Dermis microvascular lymphatic vessel endothelial cell (primary cell): Measurements from ENCODE around the gene GREB1. TPM values are rescaled to one million over a fixed set of nuclear protein-coding genes. Genes with fewer than 3 reads are reported as not detected.
A peak's percentile ranks its signal among the peaks of the same experiment; 100 is the strongest.

Source experiments
- DNase-seq, 2 donors: peaks; one replicate each; pipeline versions ENCODE4 v3.0.0 to v3.0.0-alpha.2; 2010; ENCODE audit warnings: low read depth in 2 of 2
- total RNA-seq: library from RNA; depleted of rRNA; stranded (reverse); fragments of >200 nt; gene quantifications from 2 replicates; pipeline ENCODE4 v1.2.1, GENCODE V29; 2014

The GREB1 gene
- total RNA-seq, 1 donor from 2014 or later, result 0.26 TPM

DNA sequence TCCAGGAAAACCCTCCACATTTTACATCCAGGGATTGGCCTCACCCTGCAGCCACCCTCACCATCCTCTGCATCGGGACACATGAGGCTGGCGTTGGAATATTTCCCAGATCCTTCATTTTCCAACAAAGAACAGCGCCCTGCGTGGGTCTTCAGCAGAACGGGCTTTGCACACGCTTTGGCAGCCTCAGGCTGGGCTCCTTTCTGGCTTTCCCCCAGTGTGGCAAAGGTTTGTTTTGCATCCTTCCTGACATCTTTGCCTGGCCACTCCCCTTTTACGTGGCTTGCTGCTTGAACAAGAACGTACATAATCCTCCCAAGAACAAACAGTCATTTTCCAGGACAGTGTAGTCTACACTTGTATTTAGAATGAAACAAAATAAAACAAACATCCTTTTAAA, 25.6 kb upstream of the GREB1 start:
- no peak for DNase-seq

DNA sequence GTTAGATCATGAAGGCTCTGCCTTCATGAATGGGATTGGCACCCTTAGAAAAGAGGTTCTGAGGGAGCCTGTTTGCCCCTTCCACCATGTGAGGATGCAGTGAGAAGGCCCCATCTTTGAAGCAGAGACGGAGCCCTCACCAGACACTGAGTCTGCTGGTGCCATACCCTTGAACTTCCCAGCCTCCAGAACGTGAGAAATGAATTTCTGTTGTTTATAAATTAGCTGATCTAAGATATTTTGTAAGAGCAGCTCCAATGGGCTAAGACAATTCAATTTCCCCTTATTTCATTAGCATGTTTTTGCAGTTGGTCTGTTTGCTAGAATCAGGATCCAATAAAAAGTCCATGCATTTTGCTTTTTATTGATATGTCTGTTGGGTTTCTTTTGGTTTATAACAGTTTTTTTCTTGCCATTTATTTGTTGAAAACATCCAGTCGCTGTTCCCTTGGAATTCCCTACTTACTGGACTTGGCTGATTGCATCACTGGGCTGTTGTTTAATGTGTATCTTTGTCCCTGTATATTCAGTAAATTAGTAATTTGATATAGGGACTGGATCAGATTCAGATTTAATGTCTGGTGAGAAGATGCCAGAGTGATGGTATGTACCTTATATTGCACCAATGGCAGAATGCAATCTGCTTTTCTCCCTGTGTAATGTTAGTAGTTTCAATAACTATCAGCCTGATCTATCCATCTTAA, 24.0 kb upstream of the GREB1 start:
- no peak for DNase-seq

DNA sequence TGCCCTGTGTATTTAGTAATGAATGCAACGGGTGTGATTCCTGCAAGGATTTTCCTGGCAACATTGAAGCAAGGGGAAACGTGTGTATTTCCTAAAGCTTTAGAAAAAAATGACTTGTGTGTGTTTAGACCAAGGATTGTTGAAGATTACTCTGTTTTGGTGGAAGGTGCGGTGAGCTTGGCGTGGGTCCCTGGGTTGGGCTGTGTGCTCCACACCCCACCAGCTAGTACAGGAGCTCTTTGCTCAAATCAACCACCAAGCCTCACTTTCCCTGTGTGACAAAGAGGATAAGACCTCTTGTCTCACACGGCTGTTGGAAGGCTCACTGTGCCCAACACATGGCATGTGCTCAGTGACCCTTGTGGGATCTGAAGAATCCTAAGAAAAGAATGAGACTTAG, 21.4 kb upstream of the GREB1 start:
- no peak for DNase-seq

GRCh38 chr2:11513319-11513718, 20.5 kb upstream of the GREB1 start:
- DNase-seq, result no peak

GRCh38 chr2:11514081-11514730, 19.6 kb upstream of the GREB1 start:
- DNase-seq, result peak in 1 of 2 donors; percentile 14

- DNase-seq, result no peak
Measured at GRCh38 chr2:11514904-11515303, 18.9 kb upstream of the GREB1 start.

- DNase-seq, result no peak
Measured at GRCh38 chr2:11515490-11515981, 18.3 kb upstream of the GREB1 start.

DNA sequence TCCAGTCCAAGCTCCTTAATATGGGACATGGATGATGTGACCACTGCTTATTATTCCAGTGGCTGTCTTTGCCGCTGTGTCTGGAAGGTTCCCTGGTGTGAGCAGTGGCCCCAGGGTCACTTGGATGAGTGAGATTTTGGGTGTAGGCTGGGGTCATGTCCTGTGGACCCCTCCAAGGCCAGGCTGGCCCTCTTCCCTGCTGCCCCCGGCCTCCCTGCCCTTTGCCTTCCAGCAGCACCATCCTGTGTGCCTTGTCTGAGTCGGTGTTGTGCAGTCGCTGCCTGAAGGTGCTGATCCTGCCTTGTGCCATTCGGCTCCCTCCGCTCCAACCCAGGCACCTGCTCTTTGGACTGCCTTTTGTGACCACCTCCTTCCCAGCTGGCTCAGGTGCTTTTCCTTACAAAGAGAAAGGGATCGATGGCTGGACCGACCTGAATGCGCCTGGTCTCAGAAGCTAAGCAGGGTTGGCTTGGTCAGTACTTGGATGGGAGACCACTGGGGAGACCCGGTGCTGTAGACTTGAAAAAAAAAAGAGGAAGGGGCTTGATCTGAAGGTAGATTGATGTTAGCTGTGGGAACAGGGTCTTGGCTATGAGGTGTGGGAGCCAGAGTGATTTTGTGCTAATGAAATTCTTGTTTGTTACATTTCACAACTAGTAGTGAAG, 16.7 kb upstream of the GREB1 start:
- DNase-seq, result no peak

DNA sequence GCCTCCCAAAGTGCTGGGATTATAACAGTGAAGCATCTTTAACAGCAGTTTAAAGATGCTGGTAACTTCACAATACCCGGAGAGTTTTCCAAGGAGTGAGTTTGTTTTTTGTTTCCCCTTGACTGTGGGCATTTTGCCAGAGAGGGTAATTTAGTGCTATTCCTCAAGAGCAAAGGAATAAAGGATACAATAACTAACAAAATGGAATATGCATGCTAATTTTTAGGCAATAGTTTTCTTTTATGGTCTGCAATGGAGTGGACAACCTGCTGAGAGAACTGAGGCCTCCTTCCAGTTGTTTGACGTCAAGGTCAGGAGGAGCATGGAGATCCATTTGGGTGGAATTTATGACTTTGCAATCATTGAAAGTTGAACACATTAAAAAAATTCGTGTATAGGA, 15.9 kb upstream of the GREB1 start:
- DNase-seq, result no peak

DNA sequence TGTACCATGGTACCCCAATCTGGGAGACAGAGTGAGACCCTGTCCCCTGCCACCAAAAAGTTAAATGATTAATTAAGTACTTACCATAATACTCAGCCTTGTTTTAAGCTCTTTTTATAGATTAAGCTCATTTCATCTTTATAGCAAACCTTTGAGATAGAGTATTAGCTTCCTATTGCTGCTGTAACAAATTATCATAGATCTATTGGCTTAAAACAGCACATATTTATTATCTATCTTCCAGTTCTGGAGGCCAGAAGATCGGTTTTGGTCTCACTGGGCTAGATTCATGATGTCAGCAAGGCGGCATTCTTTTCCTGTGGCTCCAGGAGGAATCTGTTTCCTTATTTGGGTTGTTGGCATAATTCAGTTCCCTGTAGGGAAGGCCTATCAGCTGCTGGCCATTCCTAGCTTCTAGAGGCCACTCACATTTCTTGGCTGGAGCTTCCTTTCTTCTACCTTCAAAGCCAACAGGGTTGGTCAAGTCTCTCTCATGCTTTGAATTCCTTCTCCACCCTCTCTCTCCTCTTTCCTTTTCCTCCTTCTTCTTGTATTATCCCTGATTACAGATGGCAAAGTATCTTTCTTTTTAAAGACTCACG, 13.7 kb upstream of the GREB1 start:
- no peak for DNase-seq

- DNase-seq, result no peak
Measured at GRCh38 chr2:11521775-11522174, 12.1 kb upstream of the GREB1 start.

- DNase-seq, result no peak
Measured at GRCh38 chr2:11524470-11524869, 9.4 kb upstream of the GREB1 start.

DNA sequence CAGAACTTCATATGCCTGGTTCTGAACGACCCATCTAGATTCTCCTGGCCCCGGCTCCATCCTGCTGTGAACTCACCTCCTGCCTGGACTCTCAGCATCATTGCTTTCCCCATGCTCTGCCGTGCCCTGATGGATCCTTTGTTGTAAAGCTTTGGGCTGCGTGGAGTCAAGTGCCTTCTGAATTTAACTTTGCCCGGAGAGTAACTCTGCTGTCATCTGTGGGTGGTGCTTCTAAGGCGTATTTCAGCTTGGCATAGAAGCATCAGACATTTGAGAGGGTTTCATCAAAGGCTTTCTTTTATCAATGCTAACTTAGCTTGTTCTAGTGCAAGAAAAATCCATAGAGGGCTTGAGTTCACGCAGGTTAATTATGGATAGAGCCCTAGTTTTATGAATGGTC, 8.1 kb upstream of the GREB1 start:
- DNase-seq, result no peak

- no peak for DNase-seq
Measured at GRCh38 chr2:11527001-11527400, 6.8 kb upstream of the GREB1 start.

DNA sequence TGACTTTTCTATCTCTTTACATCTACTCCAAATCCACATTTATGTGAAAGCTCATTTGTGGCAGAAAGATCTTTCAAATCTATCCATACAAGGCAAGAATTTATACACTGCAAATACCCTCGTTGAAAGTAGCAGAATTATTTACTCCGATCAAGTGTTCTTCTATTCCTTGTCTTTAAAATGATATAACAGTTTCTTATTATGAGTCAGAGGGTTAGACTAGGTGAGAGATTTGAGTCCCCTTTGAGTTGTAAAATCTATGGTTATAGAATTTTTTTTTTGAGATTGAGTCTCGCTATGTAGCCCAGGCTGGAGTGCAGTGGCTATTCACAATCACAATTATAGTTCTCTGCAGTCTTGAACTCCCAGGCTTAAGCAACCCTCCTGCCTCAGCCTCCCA, 5.6 kb upstream of the GREB1 start:
- no peak for DNase-seq

DNA sequence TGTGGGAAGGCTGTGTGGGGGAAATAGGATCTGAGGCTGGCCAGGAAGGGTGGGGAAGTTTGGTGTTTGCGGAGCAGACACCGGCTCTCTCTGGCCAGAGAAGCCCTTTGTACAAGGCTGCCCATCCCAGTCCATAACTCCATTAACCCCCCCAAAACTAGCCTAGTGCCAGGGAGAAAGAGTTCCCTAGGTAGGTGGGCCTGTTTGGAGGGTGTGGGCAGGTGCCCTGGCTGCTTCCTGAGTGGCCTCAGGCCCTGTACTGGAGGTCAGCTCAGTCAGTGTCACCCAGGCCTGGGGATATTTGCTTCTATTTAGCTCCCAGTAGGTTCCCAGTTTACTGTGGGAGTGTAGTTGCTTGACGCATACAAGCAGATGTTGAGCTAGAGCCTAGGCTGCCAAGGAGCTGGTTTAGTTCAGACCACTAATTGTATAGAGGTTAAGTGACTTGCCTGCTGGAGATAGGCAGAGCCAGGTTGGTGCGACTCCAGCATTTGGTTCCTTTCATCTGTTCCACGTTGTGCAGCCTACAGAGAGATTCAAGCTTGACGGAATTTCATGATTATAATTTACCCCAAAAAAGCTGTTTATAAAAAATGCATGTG, 2.9 kb upstream of the GREB1 start:
- DNase-seq, result no peak

GRCh38 chr2:11532416-11533055, 1.3 kb upstream of the GREB1 start:
- no peak for DNase-seq

DNA sequence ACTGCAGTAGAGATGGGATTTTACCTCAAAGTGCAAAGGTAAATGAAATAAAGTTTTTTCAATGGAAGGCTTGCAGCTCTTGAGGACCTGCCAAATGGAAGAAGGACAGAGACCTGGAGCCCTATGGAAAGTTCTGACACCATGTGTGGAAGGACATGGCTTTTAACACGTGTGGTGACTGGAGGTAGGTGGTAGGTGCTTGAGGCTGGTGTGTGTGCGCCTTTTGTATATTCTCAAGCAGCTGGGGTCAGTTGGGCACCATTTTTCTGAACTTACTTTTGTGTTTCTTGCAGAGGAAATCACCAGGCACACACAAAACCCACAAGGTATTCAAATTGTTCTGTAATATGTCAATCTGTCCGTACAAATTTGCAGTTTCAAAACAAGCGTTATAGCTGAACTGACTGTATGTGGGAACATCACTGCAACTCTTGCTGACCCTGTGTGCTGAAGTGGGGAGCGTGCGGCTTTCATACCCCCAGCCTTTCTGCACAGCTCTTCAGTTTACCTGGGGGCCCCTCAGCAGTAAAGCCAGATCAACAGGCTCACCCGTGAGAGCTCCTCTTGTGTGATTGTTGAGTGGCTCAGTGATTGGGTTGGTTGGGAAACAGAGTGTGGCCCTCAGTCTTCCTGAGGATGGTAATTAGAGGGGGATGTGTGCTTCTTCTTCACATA, 363 bp downstream of the GREB1 start:
- DNase-seq, result no peak

GRCh38 chr2:11534746-11535484, 1.1 kb downstream of the GREB1 start:
- DNase-seq, result no peak

DNA sequence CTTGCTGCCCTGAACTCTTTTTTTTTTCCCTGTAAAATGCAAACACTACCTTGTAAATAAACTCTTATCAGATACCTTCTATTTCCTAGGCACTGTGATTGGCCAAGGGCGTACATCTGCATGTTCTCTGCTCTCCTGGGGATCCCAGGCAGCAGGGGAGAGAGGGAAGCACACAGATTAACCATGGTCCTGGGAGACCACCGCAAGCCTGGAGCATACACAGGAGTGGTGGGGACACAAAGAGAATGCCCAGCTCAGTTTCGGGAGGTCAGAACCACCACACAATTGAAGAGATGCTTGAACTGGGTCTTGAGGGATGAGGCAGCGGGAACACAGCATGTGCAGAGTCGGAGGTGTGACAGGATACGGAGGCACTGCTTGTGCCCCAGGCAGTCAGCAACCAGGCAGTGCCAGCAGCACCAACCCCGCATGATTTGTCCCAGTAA, 2.1 kb downstream of the GREB1 start:
- no peak for DNase-seq
